Stimulated activated CD4-positive, alpha-beta T cell treated with anti-CD3 and anti-CD28 coated beads, Interleukin-4, amount 100 ng/mL, for 1 hour (primary cell): ENCODE results near the gene TMEM131.
A peak's percentile ranks its signal among the peaks of the same experiment; 100 is the strongest.
"Not testable (repeated sequence)": the region's sequence is repeated elsewhere in the genome, so short reads cannot be mapped to it uniquely, and the experiment has no call there.

Source experiments
- DNase-seq: peaks from one replicate; pipeline ENCODE4 v3.0.0-alpha.2; 2020

TMEM131 gene, protein sequence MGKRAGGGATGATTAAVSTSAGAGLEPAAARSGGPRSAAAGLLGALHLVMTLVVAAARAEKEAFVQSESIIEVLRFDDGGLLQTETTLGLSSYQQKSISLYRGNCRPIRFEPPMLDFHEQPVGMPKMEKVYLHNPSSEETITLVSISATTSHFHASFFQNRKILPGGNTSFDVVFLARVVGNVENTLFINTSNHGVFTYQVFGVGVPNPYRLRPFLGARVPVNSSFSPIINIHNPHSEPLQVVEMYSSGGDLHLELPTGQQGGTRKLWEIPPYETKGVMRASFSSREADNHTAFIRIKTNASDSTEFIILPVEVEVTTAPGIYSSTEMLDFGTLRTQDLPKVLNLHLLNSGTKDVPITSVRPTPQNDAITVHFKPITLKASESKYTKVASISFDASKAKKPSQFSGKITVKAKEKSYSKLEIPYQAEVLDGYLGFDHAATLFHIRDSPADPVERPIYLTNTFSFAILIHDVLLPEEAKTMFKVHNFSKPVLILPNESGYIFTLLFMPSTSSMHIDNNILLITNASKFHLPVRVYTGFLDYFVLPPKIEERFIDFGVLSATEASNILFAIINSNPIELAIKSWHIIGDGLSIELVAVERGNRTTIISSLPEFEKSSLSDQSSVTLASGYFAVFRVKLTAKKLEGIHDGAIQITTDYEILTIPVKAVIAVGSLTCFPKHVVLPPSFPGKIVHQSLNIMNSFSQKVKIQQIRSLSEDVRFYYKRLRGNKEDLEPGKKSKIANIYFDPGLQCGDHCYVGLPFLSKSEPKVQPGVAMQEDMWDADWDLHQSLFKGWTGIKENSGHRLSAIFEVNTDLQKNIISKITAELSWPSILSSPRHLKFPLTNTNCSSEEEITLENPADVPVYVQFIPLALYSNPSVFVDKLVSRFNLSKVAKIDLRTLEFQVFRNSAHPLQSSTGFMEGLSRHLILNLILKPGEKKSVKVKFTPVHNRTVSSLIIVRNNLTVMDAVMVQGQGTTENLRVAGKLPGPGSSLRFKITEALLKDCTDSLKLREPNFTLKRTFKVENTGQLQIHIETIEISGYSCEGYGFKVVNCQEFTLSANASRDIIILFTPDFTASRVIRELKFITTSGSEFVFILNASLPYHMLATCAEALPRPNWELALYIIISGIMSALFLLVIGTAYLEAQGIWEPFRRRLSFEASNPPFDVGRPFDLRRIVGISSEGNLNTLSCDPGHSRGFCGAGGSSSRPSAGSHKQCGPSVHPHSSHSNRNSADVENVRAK (N-terminal part only)

DNA sequence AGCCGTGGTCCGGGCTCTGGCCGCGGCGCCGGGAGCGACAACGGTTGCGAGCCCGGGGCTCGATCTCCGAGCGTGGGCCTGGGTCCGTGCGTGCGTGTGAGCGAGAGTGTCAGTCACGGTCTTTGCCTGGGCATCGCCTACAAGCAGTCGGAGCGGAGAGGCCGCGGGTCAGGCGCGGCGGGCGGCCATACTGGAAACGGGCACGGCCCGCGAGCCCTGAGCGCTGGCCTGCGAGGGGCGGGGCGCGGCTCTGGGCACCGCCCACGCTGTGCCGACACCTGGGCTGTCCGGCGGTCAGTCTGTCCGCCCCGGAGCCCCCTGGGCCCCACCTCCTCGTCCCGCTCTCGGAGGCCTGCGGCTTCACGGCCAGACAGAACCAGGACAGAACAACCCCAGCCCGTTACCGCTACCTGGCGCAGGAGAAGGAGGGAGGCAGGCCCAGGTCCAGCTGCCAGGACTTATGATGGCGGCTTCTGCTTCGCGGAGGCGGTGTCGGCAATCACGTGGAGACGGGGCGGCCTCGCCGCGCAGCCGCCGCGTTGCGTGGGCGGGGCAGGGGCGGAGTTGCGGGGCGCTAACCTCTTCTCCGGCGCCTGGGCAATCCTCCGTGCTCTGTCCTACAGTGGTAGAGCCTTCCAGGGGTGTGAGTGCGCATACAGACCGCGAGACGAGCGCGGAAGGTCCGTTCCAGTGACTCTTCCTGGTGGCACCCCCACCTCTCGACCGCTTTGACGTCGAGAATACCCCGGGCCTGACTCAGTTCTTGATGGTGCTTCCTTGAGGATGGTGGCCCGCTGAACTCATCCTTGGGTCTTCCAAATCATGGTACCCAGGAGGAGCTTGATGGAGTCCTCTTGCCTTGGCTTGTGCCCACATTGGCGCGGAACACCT lies at the start of gene TMEM131:
Gene TMEM131, minus strand, starts transcription at position 215 of the 891 bp plus-strand sequence. CDS start 286 bp downstream, outside the sequence.
- DNase-seq: peak; percentile 99

DNA sequence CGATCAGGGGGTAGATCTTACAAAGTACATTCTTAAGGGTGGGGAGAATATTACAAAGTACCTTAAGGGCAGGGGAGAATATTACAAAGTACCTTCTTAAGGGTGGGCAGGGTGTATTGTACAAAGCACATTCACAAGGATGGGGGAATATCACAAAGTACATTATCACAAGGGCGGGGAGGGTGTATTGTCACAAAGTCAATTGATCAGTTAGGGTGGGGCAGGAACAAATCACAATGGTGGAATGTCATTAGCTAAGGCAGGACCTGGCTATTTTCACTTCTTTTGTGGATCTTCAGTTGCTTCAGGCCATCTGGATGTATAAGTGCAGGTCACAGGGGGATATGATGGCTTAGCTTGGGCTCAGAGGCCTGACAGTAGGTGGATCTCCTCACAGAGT lies 49.0 kb upstream of the TMEM131 start:
- DNase-seq: not testable (repeated sequence)

DNA sequence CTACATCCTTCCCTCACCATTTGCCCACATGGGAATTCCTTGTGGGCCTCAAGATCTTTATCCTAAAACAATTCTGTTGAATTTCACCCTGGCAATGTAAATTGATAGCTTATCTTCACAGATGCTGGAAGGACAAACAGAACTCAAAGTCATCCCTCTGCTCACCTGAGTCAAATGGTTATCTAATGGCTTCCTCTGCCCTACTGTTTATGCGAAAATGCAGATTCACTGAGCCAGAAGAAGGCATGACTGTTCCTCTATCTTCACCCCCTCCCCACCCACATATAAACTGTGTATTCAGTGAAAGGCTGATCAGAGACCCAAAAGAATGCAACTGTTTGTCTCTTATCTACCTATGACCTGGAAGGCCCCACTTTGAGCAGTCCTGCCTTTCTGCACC lies 47.4 kb upstream of the TMEM131 start:
- DNase-seq: no peak

DNA sequence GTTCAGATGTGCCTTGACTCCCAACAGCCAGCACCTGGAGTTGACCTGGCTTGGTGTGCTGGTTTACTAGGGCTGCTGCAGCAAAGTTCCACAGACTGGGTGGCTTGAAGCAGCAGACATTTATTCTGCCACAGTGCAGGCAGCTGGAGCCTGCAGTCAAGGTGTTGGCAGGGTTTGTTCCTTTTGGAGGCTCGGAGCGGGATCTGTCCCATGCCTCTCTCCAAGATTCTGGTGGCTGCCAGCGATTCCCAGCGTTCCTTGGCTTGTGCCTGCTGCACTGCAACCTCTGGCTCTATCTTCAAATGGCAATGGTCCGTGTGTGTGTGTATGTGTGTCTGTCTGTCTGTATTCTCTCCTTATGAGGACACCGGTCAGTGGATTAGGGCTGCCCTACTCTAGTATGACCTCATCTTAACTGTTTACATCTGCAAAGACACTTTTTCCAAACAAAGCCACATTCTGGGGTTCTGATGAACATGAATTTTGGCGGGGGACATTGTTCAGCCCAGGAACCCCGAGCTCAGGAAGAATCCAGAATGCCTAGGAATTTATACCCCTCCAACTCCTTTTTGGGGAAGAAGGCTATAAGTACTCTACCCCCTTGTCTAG lies 44.7 kb upstream of the TMEM131 start:
- DNase-seq: no peak

DNA sequence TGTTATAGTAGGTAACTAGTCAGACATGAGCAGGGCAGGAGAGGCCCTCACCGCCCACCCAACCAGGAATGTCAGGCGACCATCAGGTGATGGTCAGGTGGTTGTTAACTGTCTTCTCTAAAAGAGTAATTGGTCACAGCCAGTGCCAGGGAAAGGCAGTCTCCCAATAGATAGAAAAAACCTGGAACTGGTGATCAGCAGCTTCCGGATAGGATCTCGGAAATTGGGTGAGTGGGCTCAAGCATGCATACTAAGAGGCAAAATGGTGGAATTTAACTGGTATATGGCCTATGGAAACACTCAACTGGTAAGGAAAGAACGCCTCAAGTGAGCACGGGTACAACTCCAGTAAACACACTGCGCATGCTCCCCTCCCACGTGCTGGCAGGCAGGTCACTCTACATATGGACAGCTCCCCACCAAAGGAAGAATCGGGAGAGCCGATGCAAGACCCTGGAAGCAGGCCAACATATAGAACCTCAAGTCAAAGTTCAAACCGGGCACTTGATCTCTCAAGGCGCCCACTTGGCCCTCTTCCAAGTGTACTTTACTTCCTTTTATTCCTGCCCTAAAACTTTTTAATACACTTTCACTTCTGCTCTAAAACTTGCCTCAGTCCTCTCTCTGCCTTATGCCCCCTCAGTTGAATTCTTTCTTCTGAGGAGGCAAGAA lies 43.5 kb upstream of the TMEM131 start:
- DNase-seq: no peak

DNA sequence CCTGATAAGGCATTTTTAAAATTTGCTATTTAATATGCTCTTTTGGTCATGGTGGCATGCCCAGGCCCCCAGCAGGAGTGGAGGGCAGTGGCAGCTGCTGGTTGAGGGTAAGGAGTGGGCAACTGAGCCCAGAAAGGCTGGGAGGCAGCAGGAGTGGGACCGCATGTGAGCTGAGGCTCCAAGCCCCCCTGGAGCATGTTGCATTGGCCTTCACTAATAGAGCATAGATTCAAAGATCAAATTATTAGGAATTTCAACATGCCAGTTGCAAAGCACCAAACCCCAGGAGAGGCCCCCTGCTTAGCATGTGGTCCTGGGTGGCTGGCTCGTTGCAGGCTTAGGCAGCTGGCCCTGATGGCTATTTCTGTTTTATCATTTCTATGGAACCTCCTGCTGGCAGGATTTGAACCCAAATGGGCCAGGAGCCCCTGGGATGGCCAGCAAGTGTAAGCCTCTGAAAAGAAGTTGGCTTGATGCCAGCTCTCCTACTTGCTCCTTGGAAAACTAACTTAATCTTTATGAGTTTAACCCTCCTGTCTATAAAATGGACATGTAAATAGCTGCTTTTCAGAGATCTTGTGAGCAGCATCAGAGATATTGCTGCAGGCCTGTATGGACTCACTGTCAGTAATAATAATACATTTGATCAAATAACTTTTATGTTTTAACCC lies 42.1 kb upstream of the TMEM131 start:
- DNase-seq: no peak

DNA sequence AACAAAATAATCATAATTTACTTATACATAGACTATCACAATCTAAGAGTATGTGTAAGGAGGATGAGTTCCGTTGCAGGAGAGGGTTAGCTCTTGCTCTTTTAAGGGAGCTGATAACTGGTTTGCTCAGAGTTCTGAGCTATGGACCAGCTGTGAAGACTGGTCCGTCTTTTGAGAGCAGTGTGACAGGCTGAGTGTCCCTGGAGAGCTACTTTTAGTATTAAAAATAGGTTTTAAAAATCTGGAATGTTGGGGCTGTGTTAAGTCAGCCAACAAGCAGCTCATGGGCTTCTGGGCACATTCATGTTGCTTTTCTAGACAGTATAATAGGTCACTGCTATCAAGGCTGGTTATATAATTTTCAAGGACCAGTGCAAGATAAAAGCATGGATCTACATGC lies 41.5 kb upstream of the TMEM131 start:
- DNase-seq: no peak

DNA sequence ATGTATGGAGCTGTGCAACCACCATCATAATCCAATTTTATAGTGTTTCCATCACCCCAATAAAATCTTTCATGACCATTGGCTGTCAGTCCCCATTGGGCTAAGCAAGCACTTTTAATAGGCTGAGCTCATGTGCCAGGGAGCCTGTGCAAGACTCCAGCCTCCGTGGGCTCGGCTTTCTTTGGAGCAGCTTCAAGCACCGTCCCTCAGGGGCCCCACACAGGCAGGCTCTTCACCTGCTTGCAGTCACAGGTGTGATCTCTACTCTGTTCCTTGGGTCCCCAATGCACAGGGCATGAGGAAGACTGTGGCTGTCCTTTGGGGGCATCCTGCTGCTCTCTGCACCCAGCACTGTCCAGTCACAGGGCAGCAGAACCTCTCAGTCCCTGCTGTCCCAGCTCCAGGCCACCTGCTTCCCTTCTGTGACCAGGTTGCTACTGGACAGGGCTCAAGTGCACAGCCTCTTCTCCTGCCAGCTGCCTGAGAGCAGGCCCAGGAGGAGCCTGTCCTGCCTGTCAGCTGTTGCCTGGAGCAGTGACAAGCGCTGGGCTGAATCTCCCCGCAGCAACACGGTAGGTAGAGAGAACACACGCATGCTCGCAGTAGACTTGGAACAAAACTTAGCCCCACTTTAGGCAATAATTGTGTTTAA lies 40.7 kb upstream of the TMEM131 start:
- no peak for DNase-seq

DNA sequence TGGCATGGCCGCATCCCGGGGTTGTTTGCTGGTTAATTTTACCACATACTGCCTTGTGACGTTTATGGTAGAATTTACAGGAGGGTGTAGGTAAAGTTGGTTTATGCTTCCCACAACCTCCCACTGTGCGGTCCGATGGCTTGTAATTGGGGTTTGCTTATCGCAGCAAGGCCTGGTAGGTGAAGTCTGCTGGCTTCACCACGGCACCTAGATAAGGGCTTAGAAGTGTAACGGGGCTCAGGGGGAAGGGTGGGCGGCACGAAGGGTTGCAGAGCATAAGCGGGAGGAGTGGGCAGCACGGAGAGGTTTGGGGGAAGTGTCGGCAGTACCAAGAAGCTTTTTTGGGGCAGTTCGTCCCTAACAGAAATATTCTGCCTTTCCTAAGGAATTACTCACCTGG lies 39.0 kb upstream of the TMEM131 start:
- DNase-seq: no peak

DNA sequence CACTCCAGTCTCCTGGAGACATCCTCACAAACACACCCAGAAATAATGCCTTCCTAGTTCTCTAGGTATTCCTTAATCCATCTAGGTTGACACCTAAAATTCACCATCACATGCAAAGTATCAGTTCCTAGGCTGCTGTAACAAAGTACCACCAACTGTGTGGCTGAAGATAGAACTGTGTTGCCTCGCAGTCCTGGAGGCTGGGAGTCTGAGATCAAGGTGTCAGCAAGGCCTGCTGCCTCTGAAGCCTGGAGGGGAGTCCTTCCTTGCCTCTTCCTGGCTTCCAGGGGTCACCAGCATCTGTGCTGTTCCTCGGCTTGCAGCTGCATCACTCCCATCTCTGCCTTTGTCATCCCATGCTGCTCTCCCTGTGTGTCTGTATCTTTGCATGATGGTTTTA lies 36.3 kb upstream of the TMEM131 start:
- no peak for DNase-seq

DNA sequence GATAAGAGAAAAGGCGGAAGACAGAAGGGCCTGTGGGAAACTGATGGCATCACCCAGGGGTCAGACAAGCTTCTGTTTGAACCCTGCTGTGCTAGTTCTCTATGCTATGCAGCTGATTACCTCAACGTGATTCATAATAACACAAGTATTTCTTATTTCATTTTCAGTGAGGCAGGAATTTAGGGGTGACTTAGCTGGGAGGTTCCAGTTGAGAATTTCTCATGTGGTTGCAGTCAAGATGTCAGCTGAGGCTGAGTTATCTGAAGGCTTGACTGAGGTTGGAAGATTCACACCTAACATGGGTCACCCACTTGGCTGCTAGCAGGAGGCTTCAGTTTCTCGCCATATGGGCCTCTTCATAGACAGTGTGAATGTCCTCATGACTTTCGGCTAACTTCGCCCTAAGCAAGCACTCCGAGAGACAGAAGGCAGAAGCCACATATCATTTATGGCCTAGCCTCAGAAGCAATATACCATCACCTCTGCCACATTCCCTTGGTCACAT lies 34.0 kb upstream of the TMEM131 start:
- no peak for DNase-seq

DNA sequence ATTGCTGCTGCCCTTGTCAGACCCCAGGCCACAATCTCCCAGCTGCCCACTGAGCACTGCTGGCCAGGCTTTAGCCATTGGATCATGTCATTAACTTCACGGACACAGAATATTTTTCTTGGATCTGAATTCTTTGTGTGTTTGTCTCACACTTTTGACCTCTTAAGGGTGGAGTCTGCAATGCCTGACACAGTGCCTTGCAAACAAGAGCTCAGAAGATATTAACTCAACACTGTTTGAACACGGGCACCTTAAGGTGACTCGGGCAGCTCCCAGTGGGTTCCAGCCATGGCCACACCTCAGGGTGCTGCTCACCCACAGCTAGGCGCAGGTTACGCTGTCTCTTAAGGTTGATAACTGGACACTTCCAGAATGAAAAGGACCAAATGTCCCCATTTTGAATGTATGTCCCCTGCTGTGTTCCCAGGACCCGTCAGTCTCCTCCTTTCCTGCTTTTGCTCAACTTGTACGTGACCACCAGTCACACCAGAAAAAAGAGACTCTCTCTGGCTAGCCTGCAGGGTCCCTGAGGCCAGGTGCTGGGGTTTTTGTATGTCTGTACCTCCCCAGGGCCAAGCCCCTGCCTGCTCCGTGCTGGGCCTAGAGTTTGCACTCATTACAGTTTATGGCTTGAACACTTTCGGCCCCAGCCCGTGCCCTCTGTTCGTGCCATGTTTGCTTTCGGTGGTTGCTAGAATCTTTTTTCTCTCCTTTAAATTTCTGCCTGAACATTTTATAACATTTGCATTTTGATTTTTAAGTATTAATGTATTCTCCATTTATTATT lies 33.4 kb upstream of the TMEM131 start:
- DNase-seq: no peak

DNA sequence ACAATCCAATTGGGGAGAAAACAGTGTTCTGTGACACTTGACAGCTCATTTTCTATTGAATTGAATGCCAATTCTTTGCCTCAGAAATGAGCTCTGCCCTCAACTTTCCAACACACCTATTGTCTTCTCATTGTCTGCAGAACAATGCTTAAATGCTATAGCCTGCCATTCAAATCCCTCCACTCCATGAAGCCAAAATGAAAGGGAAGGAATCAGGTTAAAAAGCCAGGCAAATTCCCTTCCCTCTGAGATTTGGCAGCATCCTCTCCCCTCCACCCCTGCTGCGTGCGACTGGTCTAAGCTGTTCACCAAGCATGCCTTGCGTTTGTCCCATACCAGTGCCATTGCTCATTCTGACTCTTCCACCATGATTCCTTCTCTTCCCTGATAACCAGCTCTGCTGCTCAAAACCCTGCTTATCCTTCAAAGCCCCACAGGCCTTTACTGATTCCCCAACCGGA lies 32.4 kb upstream of the TMEM131 start:
- no peak for DNase-seq

DNA sequence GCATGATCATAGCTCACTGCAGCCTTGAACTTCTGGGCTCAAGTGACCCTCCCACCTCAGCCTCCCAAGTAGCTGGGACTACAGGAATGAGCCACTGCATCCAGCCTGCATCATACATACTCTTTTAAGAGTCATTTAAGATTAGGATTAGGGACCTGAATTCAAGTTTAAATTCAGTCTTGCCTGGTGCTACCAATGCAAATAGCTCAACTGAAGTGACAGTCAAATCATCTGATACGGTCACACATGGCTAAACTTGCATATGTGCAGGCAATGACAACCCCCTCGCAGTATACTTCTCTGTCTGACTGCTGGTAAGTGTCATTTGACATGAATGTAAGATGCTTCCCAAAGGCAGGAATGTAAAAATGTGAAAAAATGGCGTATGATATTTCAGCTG lies 31.8 kb upstream of the TMEM131 start:
- DNase-seq: no peak

DNA sequence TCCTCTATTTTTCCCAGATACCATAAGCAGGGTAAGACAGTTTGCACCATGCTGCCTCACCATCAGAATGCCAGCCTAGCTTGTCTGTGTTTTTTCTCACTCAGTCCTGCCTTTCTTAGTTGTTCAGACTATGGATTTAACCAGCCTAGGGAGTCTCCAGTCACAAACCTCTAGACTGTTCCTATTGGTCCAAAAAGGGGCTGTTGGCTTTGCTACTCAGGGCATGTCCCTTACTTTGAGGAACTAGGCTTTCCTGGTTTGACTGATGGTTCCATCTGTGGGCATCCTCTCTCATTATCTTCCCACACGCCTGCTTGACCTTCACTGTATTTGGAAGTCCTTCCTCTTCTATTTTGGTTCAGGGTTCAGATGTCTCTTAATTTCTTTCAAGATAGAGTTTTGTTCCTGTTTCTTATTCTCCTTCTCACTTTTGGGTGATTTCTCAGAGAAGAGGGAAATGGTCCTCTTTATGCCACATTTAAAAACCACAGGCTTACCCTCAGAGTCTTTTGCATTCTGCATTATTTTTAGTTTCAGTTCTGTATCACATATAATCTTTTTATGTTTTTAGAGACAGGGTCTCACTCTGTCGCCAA lies 31.3 kb upstream of the TMEM131 start:
- no peak for DNase-seq

DNA sequence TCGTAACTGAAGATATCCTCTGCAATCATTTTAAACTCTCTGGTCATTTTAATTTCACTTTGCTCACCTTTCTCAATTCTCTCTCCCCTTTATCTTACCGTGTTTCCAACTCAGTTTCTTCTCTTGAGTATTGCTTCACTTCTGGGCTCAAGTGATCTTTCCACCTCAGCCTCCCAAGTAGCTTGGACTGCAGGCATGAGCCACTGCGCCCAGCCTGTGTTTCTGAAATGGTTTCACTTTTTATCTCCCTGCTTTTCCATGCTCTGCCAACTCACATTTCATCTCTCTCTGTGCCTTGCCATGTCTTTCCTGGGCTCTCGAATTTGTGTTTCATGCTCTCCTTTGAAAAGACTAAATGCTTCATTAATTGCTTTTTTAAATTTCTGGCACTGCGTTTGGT lies 30.5 kb upstream of the TMEM131 start:
- DNase-seq: no peak

DNA sequence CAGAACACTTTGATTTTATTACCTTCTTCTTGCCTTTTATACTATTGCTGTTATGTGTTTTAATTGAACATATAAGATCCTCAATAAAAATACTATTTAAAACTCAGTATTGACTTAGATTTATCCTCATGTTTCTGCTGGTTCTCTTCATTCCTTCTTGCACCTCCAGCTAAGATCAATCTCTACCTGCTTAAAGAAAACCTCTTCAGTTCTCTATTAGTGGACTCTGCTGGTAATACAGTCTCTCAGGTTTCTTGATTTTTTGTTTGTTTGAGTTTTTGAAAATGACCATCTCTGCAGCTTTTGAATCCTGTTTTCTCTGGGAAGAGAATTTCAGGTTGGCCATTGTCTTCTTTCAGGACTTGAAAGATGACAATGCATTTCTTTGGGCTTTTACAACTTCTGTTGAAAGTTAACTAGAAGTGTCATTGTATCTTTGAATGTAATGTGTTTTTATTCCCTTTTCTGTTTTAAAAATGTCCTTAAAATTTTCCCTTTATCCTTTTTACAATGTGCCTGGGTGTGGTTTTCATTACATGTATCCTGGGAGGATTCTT lies 29.8 kb upstream of the TMEM131 start:
- DNase-seq: no peak

DNA sequence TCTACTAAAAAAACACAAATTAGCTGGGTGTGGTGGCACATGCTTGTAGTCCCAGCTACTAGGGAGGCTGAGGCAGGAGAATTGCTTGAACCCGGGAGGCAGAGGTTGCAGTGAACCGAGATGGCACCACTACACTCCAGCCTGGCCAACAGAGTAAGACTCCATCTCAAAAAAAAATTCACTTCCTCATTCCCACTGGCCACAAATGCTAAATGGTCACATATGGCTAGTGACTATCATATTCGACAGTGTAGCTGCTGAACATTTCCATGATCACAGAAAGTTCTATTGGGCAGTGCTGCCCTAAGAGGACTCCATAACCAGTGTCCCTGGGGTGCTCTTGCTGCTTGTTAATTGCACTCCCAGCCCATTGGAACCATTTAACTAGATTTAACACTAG lies 26.3 kb upstream of the TMEM131 start:
- DNase-seq: not testable (repeated sequence)
